IgD-negative memory B cell (primary cell): Measurements from ENCODE around the gene NUP88. TPM values are rescaled to one million over a fixed set of nuclear protein-coding genes. Genes with fewer than 3 reads are reported as not detected.

Source experiments
- H3K27ac Mint-ChIP-seq, 3 donors: one replicate each; pipeline ENCODE4 v1.8.0; 2020 to 2022; ENCODE audit warnings: mild to moderate bottlenecking in 3 of 3, mixed read lengths in 3 of 3, moderate library complexity in 1 of 3
- H3K27me3 Mint-ChIP-seq: one replicate; pipeline ENCODE4 v1.8.0; 2021; ENCODE audit warnings: mixed read lengths
- H3K36me3 Mint-ChIP-seq: one replicate; pipeline ENCODE4 v1.8.0; 2020; ENCODE audit warnings: mild to moderate bottlenecking, mixed read lengths
- H3K4me1 Mint-ChIP-seq, 3 donors: one replicate each; pipeline ENCODE4 v1.8.0; 2020 to 2022; ENCODE audit warnings: mixed read lengths in 3 of 3, mild to moderate bottlenecking in 1 of 3
- H3K4me3 Mint-ChIP-seq, 4 donors: one replicate each; pipeline ENCODE4 v1.8.0; 2020 to 2022; ENCODE audit warnings: mild to moderate bottlenecking in 4 of 4, mixed read lengths in 4 of 4, moderate library complexity in 3 of 4
- H3K9me3 Mint-ChIP-seq, 3 donors: one replicate each; pipeline ENCODE4 v1.8.0; 2020 to 2021; ENCODE audit warnings: mixed read lengths in 3 of 3, mild to moderate bottlenecking in 1 of 3
- polyA plus RNA-seq: library from polyadenylated mRNA; unstranded; fragments of 300-500 nt; fragmentation: Illumina TruSeq; gene quantifications from one replicate; pipeline ENCODE4 v1.2.3, GENCODE V29; 2021

NUP88 gene
- polyA plus RNA-seq, 1 donor from 2014 or later = 188 TPM

DNA sequence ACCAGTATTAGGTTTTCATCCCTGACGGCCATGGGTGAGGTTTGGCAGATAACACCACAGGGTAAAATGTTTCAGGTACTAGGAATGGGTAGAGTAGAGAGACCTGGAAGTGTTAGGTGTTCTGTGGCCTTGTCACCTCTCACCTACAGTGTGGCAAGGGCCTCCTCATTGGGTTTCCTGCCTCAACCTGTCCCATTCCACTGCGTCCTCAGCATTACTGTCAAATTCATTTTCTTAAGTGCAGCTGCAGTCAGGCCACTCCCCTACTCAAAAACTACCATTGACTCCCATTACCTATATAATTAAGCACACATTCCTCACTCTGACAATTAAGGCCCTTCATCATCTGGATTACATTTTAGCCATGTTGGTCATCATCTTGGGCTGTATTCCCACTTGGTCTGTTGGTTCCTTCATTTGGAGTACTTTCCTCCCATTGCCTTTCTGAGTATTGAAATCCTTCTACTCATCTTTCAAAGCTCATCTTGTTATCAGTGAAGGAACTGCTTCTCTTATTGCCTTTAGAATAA, 64.5 kb downstream of the NUP88 start:
- peak overlapping the region in 1 of 3 donors; percentile 71 for H3K27ac Mint-ChIP-seq
- peaks cover 5% of the 10 kb centered on the region for H3K36me3 Mint-ChIP-seq
- H3K27me3 Mint-ChIP-seq = no peaks in the 10 kb centered on the region
- H3K4me3 Mint-ChIP-seq = no peak overlapping the region
- no peaks in the 10 kb centered on the region for H3K9me3 Mint-ChIP-seq
- H3K4me1 Mint-ChIP-seq = peaks cover 0 to 1% (median 0%) of the 10 kb centered on the region in 3 donors

DNA sequence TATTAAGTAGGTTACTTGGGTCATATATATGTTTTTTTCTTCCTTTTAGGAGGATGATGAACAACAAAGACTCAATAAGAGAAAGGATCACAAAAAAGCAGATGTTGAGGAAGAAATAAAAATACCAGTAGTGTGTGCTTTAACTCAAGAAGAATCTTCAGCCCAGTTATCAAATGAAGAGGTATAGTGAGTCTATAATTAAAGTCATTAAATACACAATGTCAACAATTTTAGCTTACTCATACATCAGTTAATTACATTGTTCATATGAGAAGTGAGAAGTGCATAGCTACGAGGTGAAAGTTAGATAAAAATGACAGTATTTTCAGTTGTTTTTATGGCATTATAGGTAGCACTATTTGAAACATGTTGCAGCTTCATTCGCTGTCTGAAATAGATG, 65.2 kb downstream of the NUP88 start:
- H3K27ac Mint-ChIP-seq = no peak overlapping the region

DNA sequence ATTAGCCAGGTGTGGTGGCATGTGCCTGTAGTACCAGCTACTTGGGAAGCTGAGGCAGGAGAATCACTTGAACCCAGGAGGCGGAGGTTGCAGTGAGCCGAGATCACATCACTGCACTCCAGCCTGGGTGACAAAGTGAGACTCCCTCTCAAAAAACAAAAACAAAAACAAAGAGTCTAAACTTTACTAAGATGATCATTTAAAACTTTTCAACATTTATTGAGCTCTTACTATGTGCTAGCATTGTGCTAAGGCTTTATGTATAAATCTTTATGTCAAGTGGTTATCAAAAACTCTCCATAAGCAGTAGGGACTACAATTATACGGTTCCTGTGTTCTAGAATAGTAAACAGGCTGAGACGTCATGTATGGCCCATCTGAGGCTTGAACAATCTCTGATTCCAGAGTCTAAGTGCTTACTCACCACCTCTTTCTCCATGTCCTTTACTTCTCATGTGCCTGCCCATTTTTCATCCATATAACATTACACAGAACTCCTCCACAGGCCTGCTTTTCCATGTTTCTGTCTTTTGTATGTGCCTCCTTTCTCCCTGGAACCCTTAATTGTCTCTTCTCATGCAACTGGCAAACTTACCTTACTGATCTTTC, 66.7 kb downstream of the NUP88 start:
- Mint-ChIP-seq H3K9me3 (no peaks in the 10 kb centered on the region), H3K27ac (no peak overlapping the region), H3K36me3 (peaks cover 8% of the 10 kb centered on the region), H3K27me3 (no peaks in the 10 kb centered on the region), H3K4me1 (peaks cover 0 to 1% (median 0%) of the 10 kb centered on the region in 3 donors), H3K4me3 (peak overlapping the region in 1 of 4 donors; percentile 38)

More for the DNA sequence above, 65.2 kb downstream of the NUP88 start:
- Mint-ChIP-seq H3K4me1 (peaks cover 0 to 1% (median 0%) of the 10 kb centered on the region in 3 donors), H3K36me3 (peaks cover 6% of the 10 kb centered on the region), H3K27me3 (no peaks in the 10 kb centered on the region), H3K9me3 (no peaks in the 10 kb centered on the region), H3K4me3 (no peak overlapping the region)

DNA sequence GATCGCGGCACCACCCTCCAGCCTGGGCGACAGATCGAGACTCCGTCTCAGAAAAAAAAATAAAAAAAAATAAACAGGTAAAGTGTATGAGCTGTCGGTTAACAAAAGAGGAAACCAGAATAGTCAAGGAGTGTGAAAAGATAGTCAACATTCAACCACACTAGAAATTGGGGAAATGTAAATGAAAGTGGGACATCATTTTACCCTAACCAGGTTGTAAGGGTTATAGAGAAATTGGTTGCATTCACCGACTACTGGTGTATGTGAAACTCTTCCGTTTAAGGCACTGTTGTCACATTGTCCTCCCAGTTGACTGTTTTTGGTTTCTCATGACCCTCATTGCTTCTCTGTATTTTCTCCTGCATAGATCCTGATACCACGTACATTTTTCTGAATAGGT, 74.5 kb downstream of the NUP88 start:
- Mint-ChIP-seq H3K27ac (peak overlapping the region in 1 of 3 donors; percentile 11), H3K9me3 (no peaks in the 10 kb centered on the region), H3K36me3 (peaks cover 7% of the 10 kb centered on the region), H3K27me3 (no peaks in the 10 kb centered on the region), H3K4me1 (peaks cover 2 to 5% (median 4%) of the 10 kb centered on the region in 3 donors), H3K4me3 (no peak overlapping the region)

Other genes starting within 250 kb of the NUP88 start
- 2.1 TPM for gene ZNF594, start 227.8 kb downstream of the NUP88 start, polyA plus RNA-seq
- gene SCIMP, start 184.8 kb downstream of the NUP88 start, polyA plus RNA-seq = 325 TPM
- gene RABEP1, start 137.4 kb downstream of the NUP88 start, polyA plus RNA-seq = 62.9 TPM
- 36.8 TPM for gene RPAIN, start 520 bp upstream of the NUP88 start, polyA plus RNA-seq
- 281 TPM for gene C1QBP, start 19.5 kb upstream of the NUP88 start, polyA plus RNA-seq
- 1.1 TPM for gene DHX33, start 49.3 kb upstream of the NUP88 start, polyA plus RNA-seq
- 66.7 TPM for gene DERL2, start 66.5 kb upstream of the NUP88 start, polyA plus RNA-seq
- gene MIS12, start 66.9 kb upstream of the NUP88 start, polyA plus RNA-seq = 16.1 TPM
- 24.3 TPM for gene NLRP1, start 164.8 kb upstream of the NUP88 start, polyA plus RNA-seq